Breast epithelium (tissue), 4 donors: ENCODE results near the gene HECTD4. TPM values are rescaled to one million over a fixed set of nuclear protein-coding genes. Genes with fewer than 3 reads are reported as not detected.

ENCODE experiments used
- DNase-seq, 2 donors: peaks; one replicate each; pipeline ENCODE4 v3.0.0-alpha.2; 2019; ENCODE audit warnings: low spot score in 2 of 2
- H3K27ac ChIP-seq, 2 donors: fragments of 200-600 bp; sonication (generic) in 1 of 2; one replicate each; pipeline ENCODE4 v1.5.1; 2016 to 2019; ENCODE audit warnings: mild to moderate bottlenecking in 1 of 2
- H3K27me3 ChIP-seq, 2 donors: fragments of 200-600 bp; sonication (generic) in 1 of 2; one replicate each; pipeline versions ENCODE4 v1.5.1 to v1.6.0; 2017 to 2019; ENCODE audit warnings: control low read depth in 1 of 2, mild to moderate bottlenecking in 1 of 2
- H3K36me3 ChIP-seq: fragments of 200-600 bp; one replicate; pipeline ENCODE4 v1.5.1; 2019
- H3K4me1 ChIP-seq, 2 donors: fragments of 200-600 bp; sonication (generic); one replicate each; pipeline ENCODE4 v1.5.1; 2016 to 2019; ENCODE audit warnings: control low read depth in 1 of 2
- H3K4me3 ChIP-seq, 3 donors: fragments of 200-600 bp; sonication (generic); 1 replicate in 2 of 3; 2 replicates in 1 of 3; pipeline ENCODE4 v1.5.1; 2016 to 2019; ENCODE audit warnings: mild to moderate bottlenecking in 3 of 3, moderate library complexity in 2 of 3
- H3K9me3 ChIP-seq, 2 donors: fragments of 200-600 bp; sonication (generic) in 1 of 2; one replicate each; pipeline ENCODE4 v1.5.1; 2016 to 2019; ENCODE audit warnings: control low read depth in 1 of 2
- POLR2A ChIP-seq: fragments of 450-650 bp; IDR thresholded peaks from one replicate; pipeline ENCODE4 v1.6.1; 2016; ENCODE audit warnings: antibody characterized with exemption, mild to moderate bottlenecking, moderate library complexity
- POLR2AphosphoS5 ChIP-seq, 3 donors: sonication (generic); formaldehyde crosslinking; IDR thresholded peaks; one replicate each; pipeline ENCODE4 v1.6.1; 2017; ENCODE audit warnings: antibody characterized with exemption in 3 of 3
- intact Hi-C: fragments of 100-400 bp; cut with DNase I; formaldehyde crosslinking; loops from one replicate; pipeline ENCODE4 v1.15.1; 2023; ENCODE audit warnings: low total_unique reads
- total RNA-seq, 3 donors: library from RNA; depleted of rRNA; stranded (reverse); fragments of >200 nt; gene quantifications; one replicate each; pipeline ENCODE4 v1.1.0, GENCODE V29; 2016
- TF ChIP-seq, protein P1 (sequence below), 3 donors: fragments of 450-650 bp; IDR thresholded peaks; one replicate each; pipeline ENCODE4 v1.5.1; 2016 to 2017; ENCODE audit warnings: antibody characterized with exemption in 3 of 3, mild to moderate bottlenecking in 3 of 3, moderate library complexity in 3 of 3

HECTD4 gene
- total RNA-seq, 3 donors from 2014 or later, result 37.6 to 57.4 (median 49.5) TPM

- no peak for DNase-seq
- Histone ChIP-seq H3K27ac (no peak overlapping the region), H3K4me1 (no peaks in the 10 kb centered on the region), H3K4me3 (no peak overlapping the region), H3K27me3 (no peaks in the 10 kb centered on the region), H3K36me3 (no peaks in the 10 kb centered on the region), H3K9me3 (no peaks in the 10 kb centered on the region)
- TF ChIP-seq POLR2A, result no peak
- TF ChIP-seq, protein P1, sequence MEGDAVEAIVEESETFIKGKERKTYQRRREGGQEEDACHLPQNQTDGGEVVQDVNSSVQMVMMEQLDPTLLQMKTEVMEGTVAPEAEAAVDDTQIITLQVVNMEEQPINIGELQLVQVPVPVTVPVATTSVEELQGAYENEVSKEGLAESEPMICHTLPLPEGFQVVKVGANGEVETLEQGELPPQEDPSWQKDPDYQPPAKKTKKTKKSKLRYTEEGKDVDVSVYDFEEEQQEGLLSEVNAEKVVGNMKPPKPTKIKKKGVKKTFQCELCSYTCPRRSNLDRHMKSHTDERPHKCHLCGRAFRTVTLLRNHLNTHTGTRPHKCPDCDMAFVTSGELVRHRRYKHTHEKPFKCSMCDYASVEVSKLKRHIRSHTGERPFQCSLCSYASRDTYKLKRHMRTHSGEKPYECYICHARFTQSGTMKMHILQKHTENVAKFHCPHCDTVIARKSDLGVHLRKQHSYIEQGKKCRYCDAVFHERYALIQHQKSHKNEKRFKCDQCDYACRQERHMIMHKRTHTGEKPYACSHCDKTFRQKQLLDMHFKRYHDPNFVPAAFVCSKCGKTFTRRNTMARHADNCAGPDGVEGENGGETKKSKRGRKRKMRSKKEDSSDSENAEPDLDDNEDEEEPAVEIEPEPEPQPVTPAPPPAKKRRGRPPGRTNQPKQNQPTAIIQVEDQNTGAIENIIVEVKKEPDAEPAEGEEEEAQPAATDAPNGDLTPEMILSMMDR (IDR thresholded peaks at IDR 0.05), result peak in 2 of 3 donors; percentile 40 to 41
- intact Hi-C loops, result no loop called here
Observed at GRCh38 chr12:112198120-112198733, 184.0 kb downstream of the HECTD4 start.

GRCh38 chr12:112196196-112196875 lies 185.9 kb downstream of the HECTD4 start:
- no peak for DNase-seq
- Histone ChIP-seq H3K27me3 (no peaks in the 10 kb centered on the region), H3K27ac (no peak overlapping the region), H3K4me3 (no peak overlapping the region), H3K4me1 (peaks cover 0 to 4% of the 10 kb centered on the region in 2 donors), H3K9me3 (no peaks in the 10 kb centered on the region), H3K36me3 (no peaks in the 10 kb centered on the region)
- TF ChIP-seq POLR2A (no peak), POLR2AphosphoS5 (IDR thresholded peaks at IDR 0.05) (no peak)
- TF ChIP-seq, protein P1 (IDR thresholded peaks at IDR 0.05), result no peak
- intact Hi-C loops, result no loop called here

- H3K27ac ChIP-seq, result no peak overlapping the region
- peaks cover 0 to 11% of the 10 kb centered on the region in 2 donors for H3K4me1 ChIP-seq
- intact Hi-C loops, result no loop called here
- H3K27me3 ChIP-seq, result no peaks in the 10 kb centered on the region
- no peak for TF ChIP-seq POLR2AphosphoS5 (IDR thresholded peaks at IDR 0.05)
- no peak for TF ChIP-seq POLR2A
- TF ChIP-seq, protein P1 (IDR thresholded peaks at IDR 0.05), result no peak
- DNase-seq, result no peak
- H3K36me3 ChIP-seq, result no peaks in the 10 kb centered on the region
- H3K9me3 ChIP-seq, result no peaks in the 10 kb centered on the region
- no peak overlapping the region for H3K4me3 ChIP-seq
Observed at GRCh38 chr12:112194601-112195247, 187.5 kb downstream of the HECTD4 start.

DNA sequence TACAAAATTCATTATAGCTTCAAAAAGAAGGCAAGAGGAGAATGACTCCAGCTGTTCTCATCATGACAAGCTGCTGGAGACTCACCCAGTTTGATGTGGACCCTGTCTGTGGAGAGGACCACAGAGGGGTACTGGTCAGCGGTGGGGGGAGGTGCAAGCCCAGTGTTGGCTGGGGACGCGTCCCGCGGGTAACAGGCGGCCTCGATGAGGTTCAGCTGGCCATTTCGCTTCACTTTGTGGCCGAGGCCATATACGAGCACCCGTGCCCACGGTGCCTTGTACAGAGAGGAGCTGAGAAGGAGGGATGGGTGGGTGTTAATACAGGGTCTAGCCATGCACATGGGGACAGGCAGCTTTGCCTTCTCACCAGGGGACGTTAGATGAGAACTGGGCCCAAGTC lies 189.8 kb downstream of the HECTD4 start:
- Histone ChIP-seq H3K27me3 (no peaks in the 10 kb centered on the region), H3K4me3 (no peak overlapping the region), H3K9me3 (no peaks in the 10 kb centered on the region), H3K27ac (peak overlapping the region; percentile 67 to 68), H3K4me1 (peaks cover 0 to 11% of the 10 kb centered on the region in 2 donors), H3K36me3 (no peaks in the 10 kb centered on the region)
- intact Hi-C loops, result no loop called here
- no peak for DNase-seq
- TF ChIP-seq POLR2AphosphoS5 (IDR thresholded peaks at IDR 0.05) (no peak), POLR2A (no peak)
- TF ChIP-seq, protein P1 (IDR thresholded peaks at IDR 0.05), result no peak

DNA sequence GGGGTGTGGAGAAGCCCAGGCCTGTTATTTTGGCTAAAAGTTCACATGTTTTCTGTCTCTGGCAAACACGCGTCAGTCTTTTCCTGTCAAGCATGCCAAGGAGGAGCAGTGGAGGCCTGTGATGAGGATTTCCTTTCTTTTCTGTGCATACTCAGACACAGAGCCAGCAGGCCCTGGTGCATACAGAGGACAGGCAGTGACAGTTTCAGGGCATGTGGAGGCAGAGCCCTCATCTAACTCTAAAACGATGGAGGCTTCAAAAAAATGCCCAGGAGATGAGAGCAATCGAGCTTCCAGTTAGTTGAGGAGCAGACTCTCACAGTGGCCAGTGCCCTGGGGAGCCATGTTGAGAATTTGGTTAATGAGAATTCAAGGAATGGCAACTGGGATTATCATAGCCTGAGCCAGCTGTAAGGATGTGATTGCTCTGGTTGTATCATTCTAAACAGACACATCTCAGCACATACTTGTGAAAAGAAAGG lies 190.3 kb downstream of the HECTD4 start:
- H3K27me3 ChIP-seq, result no peaks in the 10 kb centered on the region
- no peaks in the 10 kb centered on the region for H3K9me3 ChIP-seq
- no peak overlapping the region for H3K4me3 ChIP-seq
- intact Hi-C loops, result no loop called here
- peak overlapping the region; percentile 67 to 71 for H3K27ac ChIP-seq
- no peaks in the 10 kb centered on the region for H3K36me3 ChIP-seq
- peaks cover 0 to 11% of the 10 kb centered on the region in 2 donors for H3K4me1 ChIP-seq
- DNase-seq, result peak in 1 of 2 donors; percentile 80
- TF ChIP-seq POLR2AphosphoS5 (IDR thresholded peaks at IDR 0.05) (no peak), POLR2A (no peak)
- TF ChIP-seq, protein P1 (IDR thresholded peaks at IDR 0.05), result no peak
